Ectodermal cell (in vitro differentiated cells): ENCODE data around the gene PCBP3.

Experiments used
- H3K27ac ChIP-seq: 2 replicates; pipeline ENCODE4 v1.7.0; 2013; ENCODE audit warnings: mild to moderate bottlenecking, low read depth, low read length; ENCODE audit not compliant: insufficient read depth, poor library complexity, severe bottlenecking
- H3K27me3 ChIP-seq: 2 replicates; pipeline ENCODE4 v1.7.0; 2013; ENCODE audit warnings: mild to moderate bottlenecking, low read length; ENCODE audit not compliant: insufficient read depth, control insufficient read depth, poor library complexity, severe bottlenecking
- H3K36me3 ChIP-seq: one replicate; pipeline ENCODE4 v1.7.0; 2013; ENCODE audit warnings: low read length; ENCODE audit not compliant: control insufficient read depth, insufficient read depth
- H3K4me1 ChIP-seq: one replicate; pipeline ENCODE4 v1.7.0; 2013; ENCODE audit warnings: low read length; ENCODE audit not compliant: control insufficient read depth, insufficient read depth
- H3K4me3 ChIP-seq: 2 replicates; pipeline ENCODE4 v1.7.0; 2013; ENCODE audit warnings: low read depth, low read length, control low read depth; ENCODE audit not compliant: insufficient read depth
- H3K9me3 ChIP-seq: 2 replicates; pipeline ENCODE4 v1.7.0; 2013; ENCODE audit warnings: mild to moderate bottlenecking, low read length, moderate library complexity; ENCODE audit not compliant: control insufficient read depth
- WGBS, 2 experiments: methylation state at CpG; one replicate each; pipeline ENCODE4 v1.1.7; 2013; ENCODE audit warnings: missing lambda C conversion rate in 2 of 2; 5-methylcytosine and 5-hydroxymethylcytosine counted together

Gene PCBP3

DNA sequence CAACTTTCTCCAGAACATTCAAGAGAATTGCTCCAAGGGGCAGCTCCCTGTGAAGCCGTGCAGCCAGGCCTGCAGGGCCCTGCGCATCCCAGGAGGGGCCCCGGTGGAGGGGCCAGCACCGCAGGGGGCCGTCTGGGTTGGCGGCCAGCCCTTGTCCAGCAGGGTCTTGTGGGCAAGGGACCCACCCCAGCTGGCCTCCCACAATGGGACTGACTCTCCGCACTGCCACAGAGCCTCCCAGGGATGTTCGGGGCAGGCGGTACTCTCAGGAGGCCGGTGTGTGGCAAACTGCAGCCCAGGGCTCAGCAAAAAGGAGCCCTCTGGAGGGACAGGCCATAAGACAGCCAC lies 269.9 kb downstream of the PCBP3 start:
- no peak overlapping the region for H3K27ac ChIP-seq
- H3K9me3 ChIP-seq, result no peaks in the 10 kb centered on the region
- no peaks in the 10 kb centered on the region for H3K36me3 ChIP-seq
- H3K4me1 ChIP-seq, result no peaks in the 10 kb centered on the region
- no peaks in the 10 kb centered on the region for H3K27me3 ChIP-seq
- WGBS, 2 experiments, result 86 to 87% methylated on average over 10 of the region's 10 CpGs
- no peak overlapping the region for H3K4me3 ChIP-seq

DNA sequence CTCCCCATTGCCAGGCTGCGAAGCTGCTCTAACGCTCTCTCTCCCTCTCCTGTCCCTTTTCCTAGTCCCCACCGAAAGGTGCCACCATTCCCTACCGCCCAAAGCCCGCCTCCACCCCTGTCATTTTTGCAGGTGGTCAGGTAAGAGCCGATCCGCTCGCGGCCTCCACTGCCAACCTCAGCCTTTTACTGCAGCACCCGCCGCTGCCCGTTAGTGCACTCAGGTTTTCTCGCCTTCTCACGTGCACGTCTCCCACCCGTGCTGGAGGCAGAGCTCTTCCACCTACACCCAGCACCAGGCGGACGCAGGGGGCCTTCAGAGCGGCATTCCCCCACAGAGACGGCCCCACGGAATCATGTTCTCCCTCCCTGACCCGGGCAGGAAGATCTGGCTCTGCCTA lies 270.4 kb downstream of the PCBP3 start:
- 89 to 91% methylated on average over 22 of the region's 22 CpGs for WGBS, 2 experiments
- no peak overlapping the region for H3K4me3 ChIP-seq
- H3K4me1 ChIP-seq, result no peaks in the 10 kb centered on the region
- H3K27me3 ChIP-seq, result no peaks in the 10 kb centered on the region
- H3K9me3 ChIP-seq, result no peaks in the 10 kb centered on the region
- H3K36me3 ChIP-seq, result no peaks in the 10 kb centered on the region
- no peak overlapping the region for H3K27ac ChIP-seq

DNA sequence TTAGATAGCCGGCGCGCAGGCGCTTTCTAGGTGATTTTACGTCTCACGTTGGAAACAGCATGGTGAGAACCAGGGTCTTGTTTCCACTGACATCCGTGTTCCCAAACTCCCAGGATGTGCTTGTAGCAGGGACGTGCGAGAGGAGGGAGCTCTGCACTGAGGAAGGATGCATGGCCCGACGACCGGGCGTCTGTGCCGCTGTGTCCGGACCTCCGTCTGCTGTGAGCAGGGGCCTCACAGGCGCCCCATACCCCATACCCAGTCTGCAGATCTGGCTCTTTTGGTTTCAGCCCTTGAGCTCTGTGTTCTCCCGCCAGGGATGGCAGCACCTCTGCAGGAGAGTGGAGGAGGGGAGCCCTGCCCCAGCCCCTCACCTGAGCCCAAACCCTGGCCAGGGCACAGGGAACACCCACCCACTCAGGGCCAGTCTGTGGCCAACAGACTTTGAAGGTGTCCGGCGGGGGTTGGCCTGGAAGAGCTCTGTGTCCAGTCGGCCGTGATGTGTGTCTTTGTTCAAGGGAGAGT lies 270.9 kb downstream of the PCBP3 start:
- Histone ChIP-seq H3K36me3 (no peaks in the 10 kb centered on the region), H3K27me3 (no peaks in the 10 kb centered on the region), H3K9me3 (no peaks in the 10 kb centered on the region), H3K27ac (no peak overlapping the region), H3K4me3 (no peak overlapping the region), H3K4me1 (no peaks in the 10 kb centered on the region)
- 90% methylated on average over 22 of the region's 22 CpGs for WGBS, 2 experiments

DNA sequence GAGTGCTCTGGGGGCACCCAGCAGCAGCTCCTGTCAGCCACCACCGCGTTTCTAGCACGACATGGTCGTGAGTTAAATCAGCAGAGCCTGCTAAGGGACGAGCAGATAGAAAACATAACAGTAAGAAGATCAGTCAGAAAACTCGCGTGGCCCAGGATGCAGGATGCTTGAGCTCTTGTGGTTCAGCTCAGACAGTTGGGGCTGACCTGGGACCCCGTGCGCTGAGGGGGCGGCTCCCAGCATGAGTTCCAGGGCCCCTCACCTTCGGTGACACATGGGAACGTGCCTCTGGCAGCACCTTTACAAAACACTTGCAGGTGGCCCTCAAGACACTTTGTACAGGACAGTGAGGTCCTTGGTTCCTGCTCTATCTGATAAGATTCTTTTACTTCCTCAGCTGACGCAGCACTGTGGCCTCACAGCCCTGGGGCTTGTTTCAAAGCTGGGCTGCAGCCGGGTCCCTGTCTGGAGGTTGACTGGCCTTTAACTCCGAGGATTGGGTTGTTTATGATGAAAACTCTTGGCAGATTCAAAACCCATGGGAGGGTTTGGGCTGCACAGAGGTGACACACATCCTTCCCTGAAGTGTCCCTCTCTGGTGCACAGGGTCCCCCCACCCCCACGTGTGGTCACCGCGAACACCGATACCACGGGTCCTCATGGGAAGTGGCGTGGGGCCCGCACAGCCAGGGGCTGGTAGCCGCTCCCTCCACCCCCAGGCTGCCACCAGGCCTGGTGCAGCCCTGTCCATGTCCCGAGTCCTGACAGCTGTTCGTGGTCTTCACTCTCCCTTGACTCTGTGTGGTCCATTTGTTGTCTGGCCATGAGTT lies 272.7 kb downstream of the PCBP3 start:
- H3K4me3 ChIP-seq, result no peak overlapping the region
- no peak overlapping the region for H3K27ac ChIP-seq
- no peaks in the 10 kb centered on the region for H3K36me3 ChIP-seq
- no peaks in the 10 kb centered on the region for H3K27me3 ChIP-seq
- H3K9me3 ChIP-seq, result no peaks in the 10 kb centered on the region
- WGBS, 2 experiments, result 92 to 94% methylated on average over 25 of the region's 25 CpGs
- H3K4me1 ChIP-seq, result no peaks in the 10 kb centered on the region

DNA sequence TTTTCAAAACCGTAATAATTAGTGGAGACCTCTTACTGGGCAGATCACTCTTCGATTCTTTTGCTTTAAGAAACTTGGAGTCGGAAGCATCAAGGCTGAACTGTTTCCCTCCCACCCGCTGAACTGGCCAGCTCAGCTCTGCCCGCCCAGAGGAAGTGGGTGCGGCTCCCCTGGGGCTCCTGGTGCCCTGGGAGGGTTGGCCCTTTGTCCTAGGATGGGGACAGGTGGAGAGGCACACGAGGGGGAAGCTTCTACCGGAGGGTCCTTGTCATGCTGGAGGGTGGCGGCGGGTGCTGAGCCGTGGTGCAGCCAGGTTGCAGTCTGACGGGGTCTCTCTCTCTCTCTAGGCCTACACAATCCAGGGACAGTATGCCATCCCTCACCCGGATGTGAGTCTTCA lies 273.7 kb downstream of the PCBP3 start:
- H3K9me3 ChIP-seq, result no peaks in the 10 kb centered on the region
- no peaks in the 10 kb centered on the region for H3K4me1 ChIP-seq
- no peak overlapping the region for H3K4me3 ChIP-seq
- no peak overlapping the region for H3K27ac ChIP-seq
- no peaks in the 10 kb centered on the region for H3K36me3 ChIP-seq
- WGBS, 2 experiments, result 92 to 93% methylated on average over 13 of the region's 13 CpGs
- H3K27me3 ChIP-seq, result no peaks in the 10 kb centered on the region

DNA sequence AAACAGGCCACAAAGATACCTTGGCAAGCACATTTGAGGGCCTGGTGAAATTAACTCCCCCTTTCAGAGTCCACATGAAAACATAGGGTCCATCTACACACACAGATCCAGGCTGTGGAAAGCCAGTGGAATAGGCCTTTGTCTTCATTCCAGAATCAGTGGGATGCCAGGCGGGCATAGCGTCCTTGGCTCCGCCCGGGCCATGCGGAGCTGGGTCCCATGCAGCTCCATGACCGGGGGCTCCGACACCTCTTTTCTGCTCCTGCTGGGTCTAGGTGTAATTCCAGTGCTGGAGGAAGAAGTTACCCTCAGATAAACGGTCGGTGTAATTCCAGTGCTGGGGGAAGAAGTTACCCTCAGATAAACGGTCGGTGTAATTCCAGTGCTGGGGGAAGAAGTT lies 274.5 kb downstream of the PCBP3 start:
- H3K27ac ChIP-seq, result no peak overlapping the region
- no peak overlapping the region for H3K4me3 ChIP-seq
- H3K27me3 ChIP-seq, result no peaks in the 10 kb centered on the region
- no peaks in the 10 kb centered on the region for H3K4me1 ChIP-seq
- 95% methylated on average over 11 of the region's 11 CpGs for whole genome bisulfite sequencing, 2 experiments
- no peaks in the 10 kb centered on the region for H3K9me3 ChIP-seq
- H3K36me3 ChIP-seq, result no peaks in the 10 kb centered on the region

DNA sequence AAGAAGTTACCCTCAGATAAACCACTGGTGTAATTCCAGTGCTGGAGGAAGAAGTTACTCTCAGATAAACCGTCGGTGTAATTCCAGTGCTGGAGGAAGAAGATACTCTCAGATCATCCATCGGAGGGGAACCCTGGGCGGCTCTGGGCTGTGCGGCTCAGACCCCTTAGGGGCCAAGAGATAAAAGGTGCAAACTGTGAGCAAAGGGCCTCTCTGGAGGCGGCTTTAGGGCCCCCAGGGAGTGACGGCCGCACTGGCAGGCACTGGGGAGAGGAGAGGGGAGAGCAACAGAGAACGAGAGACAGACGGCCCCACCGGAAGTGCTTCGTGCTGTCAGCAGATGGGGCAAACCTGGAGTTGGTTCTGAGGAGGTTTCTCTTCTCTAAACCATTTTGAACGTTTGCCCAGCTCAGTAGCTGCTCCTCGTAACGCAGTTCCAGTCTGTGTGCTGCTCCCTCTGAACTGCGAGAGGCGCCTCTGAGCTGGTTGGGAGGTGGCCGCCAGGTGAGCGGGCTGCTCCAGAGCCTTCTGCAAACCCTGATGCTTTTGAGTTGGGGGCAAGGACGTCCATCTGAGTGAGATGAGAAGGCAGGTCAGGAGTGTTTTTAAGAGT lies 275.4 kb downstream of the PCBP3 start:
- H3K9me3 ChIP-seq, result no peaks in the 10 kb centered on the region
- 85 to 90% methylated on average over 19 to 20 of the region's 20 CpGs for WGBS, 2 experiments
- H3K27me3 ChIP-seq, result no peaks in the 10 kb centered on the region
- no peaks in the 10 kb centered on the region for H3K36me3 ChIP-seq
- no peaks in the 10 kb centered on the region for H3K4me1 ChIP-seq
- H3K4me3 ChIP-seq, result no peak overlapping the region
- no peak overlapping the region for H3K27ac ChIP-seq

DNA sequence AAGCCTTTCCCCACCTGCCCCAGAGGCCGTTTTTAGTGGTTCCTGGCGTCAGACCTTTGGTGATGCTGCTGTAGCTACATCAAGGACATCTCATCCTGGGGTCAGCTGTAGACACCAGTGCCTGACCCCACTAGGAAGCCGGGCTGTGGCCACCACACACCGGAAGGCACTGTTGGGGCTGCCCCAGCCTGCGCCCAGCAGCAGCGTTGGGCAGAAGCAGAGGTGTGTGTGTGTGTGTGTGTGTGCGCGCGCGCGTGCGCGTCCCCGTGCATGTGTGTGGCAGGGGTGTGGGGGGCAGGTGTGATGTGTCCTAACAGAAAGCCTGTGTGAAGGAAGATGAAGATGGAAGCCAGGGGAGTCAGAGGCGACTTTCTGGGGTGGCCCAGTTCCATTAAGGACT lies 276.1 kb downstream of the PCBP3 start:
- no peaks in the 10 kb centered on the region for H3K27me3 ChIP-seq
- H3K4me1 ChIP-seq, result no peaks in the 10 kb centered on the region
- H3K4me3 ChIP-seq, result no peak overlapping the region
- no peaks in the 10 kb centered on the region for H3K36me3 ChIP-seq
- H3K9me3 ChIP-seq, result no peaks in the 10 kb centered on the region
- WGBS, 2 experiments, result 89% methylated on average over 15 of the region's 15 CpGs
- H3K27ac ChIP-seq, result no peak overlapping the region

DNA sequence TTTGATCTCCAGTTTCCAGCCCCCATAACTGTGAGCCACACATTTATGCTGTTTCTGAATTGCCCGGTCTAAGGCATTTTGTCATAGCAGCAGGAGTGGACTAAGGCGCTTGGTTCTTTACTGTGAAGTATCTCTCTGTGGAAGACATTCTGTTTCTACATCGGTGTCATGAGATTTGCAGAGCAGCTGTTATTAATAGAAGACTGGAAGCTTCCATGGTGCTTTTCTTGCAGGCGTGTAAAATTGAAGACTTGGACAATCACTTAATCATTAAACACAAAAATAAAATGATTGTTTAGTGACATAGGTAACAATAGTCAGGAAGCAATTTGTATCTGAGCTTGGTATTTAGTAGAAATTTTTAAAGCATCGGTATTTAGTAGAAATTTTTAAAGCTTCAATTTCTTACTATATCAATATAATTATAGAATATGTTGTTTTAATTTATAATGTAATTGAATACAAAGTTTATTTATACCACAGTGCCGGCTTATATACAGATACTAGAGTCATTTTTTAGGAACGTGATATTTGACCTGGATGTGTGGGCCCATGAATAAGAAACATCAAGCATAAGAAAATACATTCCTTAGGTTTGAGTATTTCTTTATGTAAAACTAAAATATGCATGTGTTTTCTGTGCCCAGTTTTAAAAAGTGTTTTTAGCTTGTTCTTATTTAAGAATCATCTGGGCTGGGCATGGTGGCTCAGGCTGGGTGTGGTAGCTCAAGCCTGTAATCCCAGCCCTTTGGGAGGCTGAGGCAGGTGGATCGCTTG lies 277.5 kb downstream of the PCBP3 start:
- H3K36me3 ChIP-seq, result no peaks in the 10 kb centered on the region
- no peak overlapping the region for H3K27ac ChIP-seq
- WGBS, 2 experiments, result 88 to 96% methylated on average over 5 to 6 of the region's 8 CpGs
- H3K27me3 ChIP-seq, result no peaks in the 10 kb centered on the region
- H3K9me3 ChIP-seq, result no peaks in the 10 kb centered on the region
- H3K4me1 ChIP-seq, result no peaks in the 10 kb centered on the region
- no peak overlapping the region for H3K4me3 ChIP-seq

DNA sequence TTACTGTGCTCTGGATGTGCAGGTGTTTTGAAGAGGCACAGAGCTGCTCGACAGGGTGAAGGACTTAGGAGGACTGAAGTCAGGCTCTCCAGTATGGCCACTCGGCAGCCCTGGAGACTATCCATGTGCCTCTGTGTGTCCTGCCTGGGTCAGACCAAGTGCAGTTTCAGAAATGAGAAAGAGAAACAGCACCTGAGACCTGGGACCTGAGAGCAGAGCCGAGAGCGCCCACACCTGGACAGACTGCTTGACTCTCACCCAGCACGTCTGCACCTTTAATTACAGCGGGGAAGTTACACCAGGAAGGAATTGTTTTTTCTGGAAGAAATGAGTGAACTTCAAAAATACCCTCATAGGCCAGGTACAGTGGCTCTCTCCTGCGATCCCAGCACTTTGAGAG lies 278.4 kb downstream of the PCBP3 start:
- Histone ChIP-seq H3K9me3 (no peaks in the 10 kb centered on the region), H3K4me3 (no peak overlapping the region), H3K4me1 (no peaks in the 10 kb centered on the region), H3K27ac (no peak overlapping the region), H3K36me3 (no peaks in the 10 kb centered on the region), H3K27me3 (no peaks in the 10 kb centered on the region)
- 81 to 85% methylated on average over 7 of the region's 7 CpGs for WGBS, 2 experiments
